K562 (cell line): Measurements from ENCODE around the gene EIF3K. TPM values are rescaled to one million over a fixed set of nuclear protein-coding genes. Genes with fewer than 3 reads are reported as not detected.
A peak's percentile ranks its signal among the peaks of the same experiment; 100 is the strongest.

ENCODE experiments used
- ATAC-seq: fragments of 200-7000 bp; cut with Tn5 transposase; 3 replicates; pipeline ENCODE4 v1.9.1; 2020; ENCODE audit warnings: moderate library complexity
- BruUV-seq: library from RNA; stranded (reverse); fragments of 400-500 nt; replicated peaks from 2 replicates; lab custom pipeline; 2021; lab: Mats Ljungman, UMichigan
- CTCF ChIA-PET: fragments of 300-600 bp; formaldehyde crosslinking; extraction: SDS; loops from one replicate; lab custom pipeline; 2021; ENCODE audit warnings: low intra/inter-chr PET ratio; lab: Yijun Ruan, JAX
- POLR2A ChIA-PET: fragments of 300-600, 350-650 bp; sonication (Branson Sonifier 250); formaldehyde crosslinking; extraction: SDS; loops from one replicate; lab custom pipeline; 2021; ENCODE audit warnings: antibody characterized with exemption, inconsistent platforms; lab: Yijun Ruan, JAX
- DNase-seq, 4 experiments: peaks; one replicate each; pipeline versions ENCODE4 v3.0.0 to v3.0.0-alpha.2; 2011 to 2018; ENCODE audit warnings: low spot score in 3 of 4, mixed read lengths in 3 of 4; ENCODE audit errors: extremely low read depth in 1 of 4
- FAIRE-seq: peaks from 2 replicates; lab custom pipeline; 2011; peaks lifted over from hg19 to GRCh38; lab: Jason Lieb, UNC
- H2AFZ ChIP-seq: 2 replicates; pipeline ENCODE4 v1.6.0; 2011; ENCODE audit warnings: low read depth, low read length, control low read depth, inconsistent platforms
- H3K27ac ChIP-seq: fragments of 200-600 bp; 3 replicates; pipeline ENCODE4 v1.8.0; 2011; ENCODE audit warnings: low read depth, mild to moderate bottlenecking, control low read depth, inconsistent platforms, low read length, moderate library complexity, mixed read lengths; ENCODE audit errors: extremely low read depth
- H3K27me3 ChIP-seq, 2 experiments: fragments of 300-600 bp in 1 of 2; 2 replicates in 1 of 2; 3 replicates in 1 of 2; pipeline versions ENCODE4 v1.6.0 to v1.8.0; 2011; ENCODE audit warnings: inconsistent platforms in 2 of 2, low read length in 2 of 2, mild to moderate bottlenecking in 1 of 2, mixed read lengths in 1 of 2, moderate library complexity in 1 of 2; ENCODE audit not compliant: control insufficient read depth in 2 of 2, insufficient read depth in 2 of 2
- H3K36me3 ChIP-seq: fragments of 300-600 bp; 3 replicates; pipeline ENCODE4 v1.8.0; 2011; ENCODE audit warnings: mild to moderate bottlenecking, low read length, inconsistent platforms; ENCODE audit not compliant: control insufficient read depth, insufficient read depth
- H3K4me1 ChIP-seq, 2 experiments: fragments of 200-600 bp in 1 of 2; replicated peaks in 1 of 2; 2 replicates in 1 of 2; 3 replicates in 1 of 2; pipeline versions ENCODE4 v1.5.1 to v1.8.0; 2011; ENCODE audit warnings: inconsistent platforms in 2 of 2, low read length in 2 of 2, mild to moderate bottlenecking in 1 of 2, mixed read lengths in 1 of 2, moderate library complexity in 1 of 2; ENCODE audit not compliant: control insufficient read depth in 2 of 2, insufficient read depth in 2 of 2
- H3K4me2 ChIP-seq: 2 replicates; pipeline ENCODE4 v1.6.1; 2011; ENCODE audit warnings: low read length, control low read depth, inconsistent platforms, mixed read lengths; ENCODE audit not compliant: insufficient read depth
- H3K4me3 ChIP-seq: fragments of 200-600 bp; sonication (generic), shearing (Covaris generic); 2 replicates; pipeline ENCODE4 v1.5.1; 2016; ENCODE audit warnings: control low read depth, inconsistent platforms
- H3K79me2 ChIP-seq: fragments of 200-600 bp; 3 replicates; pipeline ENCODE4 v1.8.0; 2011; ENCODE audit warnings: low read length, inconsistent platforms; ENCODE audit not compliant: control insufficient read depth, insufficient read depth
- H3K9ac ChIP-seq, 2 experiments: 2 replicates each; pipeline versions ENCODE4 v1.6.0 to v1.6.1; 2011; ENCODE audit warnings: low read depth in 2 of 2, low read length in 2 of 2, control low read depth in 1 of 2, inconsistent platforms in 1 of 2, mild to moderate bottlenecking in 1 of 2, mixed read lengths in 1 of 2; ENCODE audit not compliant: insufficient read depth in 1 of 2
- H3K9me1 ChIP-seq: one replicate; pipeline ENCODE4 v1.6.0; 2011; ENCODE audit warnings: inconsistent platforms, mild to moderate bottlenecking, low read length, moderate library complexity; ENCODE audit not compliant: control insufficient read depth, insufficient read depth
- H3K9me3 ChIP-seq: replicated peaks from 2 replicates; pipeline ENCODE4 v1.5.1; 2011; ENCODE audit warnings: low read depth, low read length, inconsistent platforms; ENCODE audit not compliant: control insufficient read depth, insufficient read depth
- H4K20me1 ChIP-seq: replicated peaks from 2 replicates; pipeline ENCODE4 v1.6.1; 2011; ENCODE audit warnings: low read length, inconsistent platforms, mixed read lengths; ENCODE audit not compliant: control insufficient read depth, insufficient read depth
- CBX3 ChIP-seq, 2 experiments: IDR thresholded peaks; 1 replicate in 1 of 2; 2 replicates in 1 of 2; pipeline ENCODE4 v1.6.1; 2012; ENCODE audit warnings: inconsistent platforms in 2 of 2, low read length in 2 of 2, borderline replicate concordance in 1 of 2, control low read depth in 1 of 2
- CHD2 ChIP-seq: IDR thresholded peaks from 2 replicates; pipeline ENCODE4 v1.6.1; 2011; ENCODE audit warnings: low read depth, low read length
- CREBBP ChIP-seq: IDR thresholded peaks from one replicate; pipeline ENCODE4 v1.6.1; 2012; ENCODE audit warnings: low read depth, mild to moderate bottlenecking, control low read depth, inconsistent platforms, low read length
- DIDO1 ChIP-seq: fragments of 450-650 bp; IDR thresholded peaks from 2 replicates; pipeline ENCODE4 v1.6.1; 2016; ENCODE audit warnings: low read depth, missing biosample characterization, missing genetic modification characterization
- DPF2 ChIP-seq: fragments of 450-650 bp; IDR thresholded peaks from 2 replicates; pipeline ENCODE4 v1.6.1; 2016
- GTF2F1 ChIP-seq: IDR thresholded peaks from 2 replicates; pipeline ENCODE4 v1.6.1; 2011; ENCODE audit warnings: low read depth, low read length, improper control_type of control experiment
- KAT2B ChIP-seq: IDR thresholded peaks from one replicate; pipeline ENCODE4 v1.6.1; 2012; ENCODE audit warnings: low read depth, mild to moderate bottlenecking, control low read depth, inconsistent platforms, low read length, moderate library complexity
- PPARD ChIP-seq: fragments of 250-450 bp; sonication (Bioruptor Pico); IDR thresholded peaks from 2 replicates; pipeline ENCODE4 v1.8.0; 2022; ENCODE audit warnings: inconsistent platforms, mild to moderate bottlenecking, moderate library complexity
- RBM34 ChIP-seq: fragments of 200-400 bp; formaldehyde crosslinking; IDR thresholded peaks from 2 replicates; pipeline ENCODE4 v1.6.1; 2018; ENCODE audit warnings: low read length, borderline replicate concordance; ENCODE audit not compliant: insufficient read depth
- ZBTB40 ChIP-seq, 2 experiments: fragments of 450-650 bp in 1 of 2; sonication (generic) in 1 of 2; formaldehyde crosslinking in 1 of 2; IDR thresholded peaks; 2 replicates each; pipeline versions ENCODE4 v1.7.1 to v1.9.0; 2016 to 2022; ENCODE audit warnings: inconsistent platforms in 1 of 2, mild to moderate bottlenecking in 1 of 2, missing genetic modification reagents in 1 of 2
- ZBTB43 ChIP-seq: sonication (generic); formaldehyde crosslinking; IDR thresholded peaks from 2 replicates; pipeline ENCODE4 v1.8.0; 2023; ENCODE audit warnings: mild to moderate bottlenecking, missing genetic modification reagents
- ZNF175 ChIP-seq: fragments of 200-800 bp; sonication (Bioruptor generic); IDR thresholded peaks from 2 replicates; pipeline ENCODE4 v1.6.1; 2016; ENCODE audit warnings: low read depth, mild to moderate bottlenecking, missing genetic modification characterization, missing compliant biosample characterization
- WGBS: fragments of 100-300 bp; shearing (Covaris generic); methylation state at CpG from one replicate; pipeline ENCODE4 v1.1.6; 2016; ENCODE audit warnings: low coverage, mixed read lengths; ENCODE audit not compliant: insufficient coverage; ENCODE audit errors: missing lambda C conversion rate; 5-methylcytosine and 5-hydroxymethylcytosine counted together
- in situ Hi-C: fragments of 300-500 bp; cut with MboI; formaldehyde crosslinking; loops from 4 replicates; pipeline ENCODE4 v1.15.0; 2018; ENCODE audit warnings: inconsistent platforms, mixed read lengths
- intact Hi-C: fragments of 100-400 bp; cut with micrococcal nuclease; formaldehyde crosslinking; loops from 2 replicates; pipeline ENCODE4 v1.14.2; 2022
- polyA plus RNA-seq, 8 experiments: library from polyadenylated mRNA; depleted of rRNA in 4 of 8; stranded (reverse) in 5 of 8; unstranded in 3 of 8; fragments of >200 nt; fragmentation: Nextera tagmentation in 2 of 8; fragmentation: Illumina TruSeq in 1 of 8; extraction: Ambion mirVana in 2 of 8; extraction: Trizol in 1 of 8; gene quantifications; 2 replicates each; pipeline versions ENCODE4 v1.2.1 to v1.2.3, GENCODE V29; 2011 to 2014; ENCODE audit warnings: inconsistent platforms in 1 of 8, missing spikeins in 1 of 8
- total RNA-seq, 7 experiments: library from RNA; depleted of rRNA in 6 of 7; stranded (reverse); fragments of >200 nt in 6 of 7; fragmentation: Illumina TruSeq in 2 of 7; extraction: Trizol in 2 of 7; gene quantifications; 2 replicates each; pipeline versions ENCODE4 v1.2.1 to v1.2.3, GENCODE V29; 2011 to 2021; ENCODE audit warnings: low replicate concordance in 1 of 7

EIF3K gene
- total and polyA plus RNA-seq, 9 of the 15 experiments (the other 6 are each of a cell fraction or from before 2014, with no cell fraction given): 387 to 1,827 (median 733) TPM

GRCh38 chr19:38648769-38649304 lies 29.8 kb downstream of the EIF3K start:
- intact Hi-C loops: no loop called here
- ChIA-PET CTCF (no interaction called here), POLR2A (interaction anchor here (0.6 to 3.8 kb wide), 7 partner anchors 9 to 84 kb away, joined by 3 to 17 read pairs (median 4); partner anchors contain the start of gene EIF3K)
- DNase-seq (no peak), ATAC-seq (no peak), FAIRE-seq (no peak)
- WGBS: 2% methylated on average over 10 of the region's 13 CpGs
- Histone ChIP-seq H3K4me3 (peak overlapping the region; percentile 99), H3K27ac (peak overlapping the region; percentile 61; the same call in 1 of the 3 replicates), H3K79me2 (peaks cover 64% of the 10 kb centered on the region), H3K36me3 (peaks cover 17% of the 10 kb centered on the region; the same call in 2 of the 3 replicates), H3K9me1 (no peaks in the 10 kb centered on the region), H4K20me1 (peaks cover 29% of the 10 kb centered on the region), H3K4me1 (peaks cover 38 to 42% of the 10 kb centered on the region in 2 experiments), H3K9me3 (no peaks in the 10 kb centered on the region), H3K27me3 (no peaks in the 10 kb centered on the region), H3K4me2 (peak overlapping the region; percentile 94), H2AFZ (no peak overlapping the region), H3K9ac (peak overlapping the region; percentile 89 to 97; a peak in 3 of 4 replicates)
- no TSS peak for BruUV-seq
- in situ Hi-C loops: no loop called here
- no peak for TF ChIP-seq KAT2B
- no peak for TF ChIP-seq DIDO1 (tag)
- no peak for TF ChIP-seq CREBBP
- no peak for TF ChIP-seq CBX3 (IDR thresholded peaks at IDR 0.05; ENCODE audit: borderline replicate concordance in 1 of 2, low read length in 2 of 2)
- TF ChIP-seq DPF2: 0 out of 2 replicates have a peak, but pooled peaks have one; percentile 7
- TF ChIP-seq PPARD (CRISPR knock-in tag): no peak
- no peak for TF ChIP-seq ZNF175 (CRISPR knock-in tag)
- TF ChIP-seq GTF2F1: no peak
- peak; percentile 25; the same call in 1 of the 2 replicates for TF ChIP-seq ZBTB40 (IDR thresholded peaks at IDR 0.05)
- no peak for TF ChIP-seq ZBTB40 (CRISPR knock-in tag; IDR thresholded peaks at IDR 0.05)
- no peak for TF ChIP-seq RBM34
- no peak for TF ChIP-seq CHD2
- no peak for TF ChIP-seq ZBTB43
